Ovary (tissue), 9 donors: ENCODE data around the gene NDUFC2. TPM values are rescaled to one million over a fixed set of nuclear protein-coding genes. Genes with fewer than 3 reads are reported as not detected.
A peak's percentile ranks its signal among the peaks of the same experiment; 100 is the strongest.
"Not testable (repeated sequence)": the region's sequence is repeated elsewhere in the genome, so short reads cannot be mapped to it uniquely, and the experiment has no call there.

ENCODE experiments used
- DNase-seq, 5 donors: peaks; one replicate each; pipeline ENCODE4 v3.0.0-alpha.2; 2019 to 2020
- H3K27ac ChIP-seq, 2 donors: fragments of 200-600 bp; one replicate each; pipeline versions ENCODE4 v1.5.1 to v1.8.0; 2019 to 2022
- H3K27me3 ChIP-seq: fragments of 200-600 bp; one replicate; pipeline ENCODE4 v1.8.0; 2022
- H3K36me3 ChIP-seq: fragments of 200-600 bp; sonication (generic); one replicate; pipeline ENCODE4 v1.5.1; 2019
- H3K4me1 ChIP-seq: one replicate; pipeline ENCODE4 v1.8.1; 2013; ENCODE audit warnings: mild to moderate bottlenecking, moderate library complexity; ENCODE audit not compliant: insufficient read depth
- H3K4me3 ChIP-seq: fragments of 200-600 bp; sonication (generic); one replicate; pipeline ENCODE4 v1.5.1; 2017
- H3K9me3 ChIP-seq, 2 donors: fragments of 200-600 bp in 1 of 2; sonication (generic) in 1 of 2; one replicate each; pipeline versions ENCODE4 v1.5.1 to v1.8.1; 2013 to 2019; ENCODE audit warnings: mild to moderate bottlenecking in 1 of 2, moderate library complexity in 1 of 2
- CTCF ChIP-seq, 3 donors: fragments of 450-650 bp in 2 of 3; fragments of 200-600 bp in 1 of 3; IDR thresholded peaks; one replicate each; pipeline versions ENCODE4 v1.5.1 to v1.8.0; 2016 to 2022; ENCODE audit warnings: antibody characterized with exemption in 3 of 3, mild to moderate bottlenecking in 1 of 3
- EP300 ChIP-seq: sonication (generic); formaldehyde crosslinking; IDR thresholded peaks from one replicate; pipeline ENCODE4 v1.6.1; 2017; ENCODE audit warnings: antibody characterized with exemption
- POLR2A ChIP-seq: fragments of 450-650 bp; IDR thresholded peaks from one replicate; pipeline ENCODE4 v1.6.1; 2017; ENCODE audit warnings: antibody characterized with exemption, mild to moderate bottlenecking, moderate library complexity
- WGBS, 3 donors: extraction: QIAGEN DNeasy Blood & Tissue Kit in 1 of 3; methylation state at CpG; one replicate each; pipeline versions ENCODE4 v1.1.5 to v1.1.7; 2013 to 2017; 5-methylcytosine and 5-hydroxymethylcytosine counted together
- intact Hi-C, 4 donors: fragments of 100-400 bp; cut with DNase I; formaldehyde crosslinking; loops; one replicate each; pipeline versions ENCODE4 v1.11.0 to v1.15.1; 2022 to 2023
- polyA plus RNA-seq, 2 donors: library from polyadenylated mRNA; stranded (reverse); fragments of 200-250 nt in 1 of 2; fragments of 350-450 nt in 1 of 2; fragmentation: Illumina TruSeq in 1 of 2; extraction: RNeasy Lipid Tissue Mini Kit (QIAGEN cat#74804) in 1 of 2; gene quantifications; one replicate each; pipeline ENCODE4 v1.2.3, GENCODE V29; 2013 to 2014
- total RNA-seq, 7 donors: library from RNA; depleted of rRNA in 2 of 7; stranded (reverse); fragments of >200 nt in 2 of 7; fragmentation: NEBNext Ultra II Directional in 3 of 7; extraction: Animal tissue kit (Norgen Biotek cat#: 25700) in 3 of 7; gene quantifications; one replicate each; pipeline versions ENCODE4 v1.1.0 to v1.2.4, GENCODE V29; 2016 to 2023
- donor health status: DM: no; HTN: no; CAD: no; lungs with moderate emphysema.
- donor health status: DM: no; HTN: no; CAD: no.
- donor health status: Bipolar disorder and iron deficiency.
- donor health status: DM: yes; HTN: yes; CAD: no.
- donor health status: DM: no; HTN: no; CAD: no.
- donor health status: DM: yes; HTN: yes; CAD: no.

The NDUFC2 gene
- total and polyA plus RNA-seq, 9 donors, result 59.0 to 158 (median 127) TPM

GRCh38 chr11:78080084-78080817 lies 589 bp upstream of the NDUFC2 start:
- TF ChIP-seq EP300, result no peak
- no peak for TF ChIP-seq POLR2A
- no peak for TF ChIP-seq CTCF (IDR thresholded peaks at IDR 0.05)

GRCh38 chr11:78078218-78079167 lies 1.2 kb downstream of the NDUFC2 start:
- Histone ChIP-seq H3K27me3 (no peaks in the 10 kb centered on the region), H3K36me3 (no peaks in the 10 kb centered on the region), H3K27ac (peak overlapping the region; percentile 65 to 68), H3K9me3 (no peaks in the 10 kb centered on the region), H3K4me3 (peak overlapping the region; percentile 79), H3K4me1 (peaks cover 19% of the 10 kb centered on the region)
- DNase-seq, result no peak
- intact Hi-C loops, result loop anchor here in 1 of 4 donors (5.0 kb wide), 1 partner anchor 251 kb away; no protein-coding TSS in a partner anchor
- WGBS, 3 donors, result 17 to 41% (median 24%) methylated on average over 21 of the region's 21 CpGs
- TF ChIP-seq CTCF (IDR thresholded peaks at IDR 0.05) (no peak), POLR2A (no peak), EP300 (no peak)

More at GRCh38 chr11:78080084-78080817, 589 bp upstream of the NDUFC2 start:
- Histone ChIP-seq H3K4me1 (peaks cover 17% of the 10 kb centered on the region), H3K4me3 (peak overlapping the region; percentile 79), H3K27ac (peak overlapping the region; percentile 65 to 68), H3K36me3 (no peaks in the 10 kb centered on the region), H3K27me3 (no peaks in the 10 kb centered on the region), H3K9me3 (no peaks in the 10 kb centered on the region)
- intact Hi-C loops, result no loop called here
- no peak for DNase-seq
- 54 to 57% (median 55%) methylated on average over 23 of the region's 23 CpGs for WGBS, 3 donors

- intact Hi-C loops, result loop anchor here in 1 of 4 donors (5.0 kb wide), 1 partner anchor 250 kb away; no protein-coding TSS in a partner anchor
- Histone ChIP-seq H3K4me3 (peak overlapping the region; percentile 79), H3K4me1 (peaks cover 19% of the 10 kb centered on the region)
- H3K27me3 ChIP-seq, H3K9me3 ChIP-seq, H3K36me3 ChIP-seq, H3K27ac ChIP-seq, DNase-seq: not testable (repeated sequence)
- WGBS, 3 donors, result 67 to 76% (median 74%) methylated on average over 4 of the region's 4 CpGs
Measured at GRCh38 chr11:78077592-78077991, 2.1 kb downstream of the NDUFC2 start.

- intact Hi-C loops, result loop anchor here in 1 of 4 donors (5.0 kb wide), 1 partner anchor 250 kb away; no protein-coding TSS in a partner anchor
Measured at GRCh38 chr11:78076733-78077403, 2.8 kb downstream of the NDUFC2 start.

More at GRCh38 chr11:78076733-78077403, 2.8 kb downstream of the NDUFC2 start:
- Histone ChIP-seq H3K9me3 (no peaks in the 10 kb centered on the region), H3K4me1 (peaks cover 19% of the 10 kb centered on the region), H3K4me3 (no peak overlapping the region), H3K36me3 (no peaks in the 10 kb centered on the region), H3K27ac (no peak overlapping the region), H3K27me3 (no peaks in the 10 kb centered on the region)
- TF ChIP-seq EP300 (no peak), CTCF (IDR thresholded peaks at IDR 0.05) (no peak), POLR2A (no peak)
- 82 to 85% (median 83%) methylated on average over 6 of the region's 6 CpGs for WGBS, 3 donors
- no peak for DNase-seq
